ENCODE results near the gene MRPL2.

DNA sequence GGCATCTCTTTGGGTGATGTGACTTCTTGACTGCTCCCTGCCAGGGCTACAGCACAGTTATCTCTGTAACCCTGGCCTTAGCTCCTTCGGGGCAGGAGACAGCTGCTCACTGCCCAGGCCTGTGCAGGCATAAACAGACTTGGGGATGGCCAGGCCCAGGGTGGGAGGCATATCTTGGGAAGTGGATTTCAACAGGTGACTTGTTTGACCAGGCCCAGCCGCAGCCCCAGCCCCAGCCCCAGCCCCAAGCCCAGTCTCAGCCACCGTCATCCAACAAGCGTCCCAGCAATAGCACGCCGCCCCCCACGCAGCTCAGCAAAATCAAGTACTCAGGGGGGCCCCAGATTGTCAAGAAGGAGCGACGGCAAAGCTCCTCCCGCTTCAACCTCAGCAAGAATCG is 53.0 kb downstream of the MRPL2 start:
- TF ChIP-seq, protein P1, sequence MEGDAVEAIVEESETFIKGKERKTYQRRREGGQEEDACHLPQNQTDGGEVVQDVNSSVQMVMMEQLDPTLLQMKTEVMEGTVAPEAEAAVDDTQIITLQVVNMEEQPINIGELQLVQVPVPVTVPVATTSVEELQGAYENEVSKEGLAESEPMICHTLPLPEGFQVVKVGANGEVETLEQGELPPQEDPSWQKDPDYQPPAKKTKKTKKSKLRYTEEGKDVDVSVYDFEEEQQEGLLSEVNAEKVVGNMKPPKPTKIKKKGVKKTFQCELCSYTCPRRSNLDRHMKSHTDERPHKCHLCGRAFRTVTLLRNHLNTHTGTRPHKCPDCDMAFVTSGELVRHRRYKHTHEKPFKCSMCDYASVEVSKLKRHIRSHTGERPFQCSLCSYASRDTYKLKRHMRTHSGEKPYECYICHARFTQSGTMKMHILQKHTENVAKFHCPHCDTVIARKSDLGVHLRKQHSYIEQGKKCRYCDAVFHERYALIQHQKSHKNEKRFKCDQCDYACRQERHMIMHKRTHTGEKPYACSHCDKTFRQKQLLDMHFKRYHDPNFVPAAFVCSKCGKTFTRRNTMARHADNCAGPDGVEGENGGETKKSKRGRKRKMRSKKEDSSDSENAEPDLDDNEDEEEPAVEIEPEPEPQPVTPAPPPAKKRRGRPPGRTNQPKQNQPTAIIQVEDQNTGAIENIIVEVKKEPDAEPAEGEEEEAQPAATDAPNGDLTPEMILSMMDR (conservative IDR thresholded peaks at IDR 0.05 in 1 of 2, IDR thresholded peaks at IDR 0.05 in 1 of 2; ENCODE audit: low read depth in 1 of 2, low read length in 2 of 2): no peak
- no peak for TF ChIP-seq EZH2 (IDR thresholded peaks at IDR 0.05; ENCODE audit: low read length, missing control alignments)

All from fibroblast of lung (primary cell).